Testis (tissue), 3 donors: ENCODE results near the gene TBC1D5. TPM values are rescaled to one million over a fixed set of nuclear protein-coding genes. Genes with fewer than 3 reads are reported as not detected.

ENCODE experiments used
- DNase-seq: peaks from one replicate; pipeline ENCODE4 v3.0.0-alpha.2; 2019
- H3K27ac ChIP-seq, 2 donors: fragments of 200-600 bp; sonication (generic); one replicate each; pipeline ENCODE4 v1.5.1; 2019
- H3K27me3 ChIP-seq: fragments of 200-600 bp; sonication (generic); one replicate; pipeline ENCODE4 v1.5.1; 2019
- H3K36me3 ChIP-seq: fragments of 200-600 bp; sonication (generic); one replicate; pipeline ENCODE4 v1.5.1; 2017; ENCODE audit warnings: low read depth; ENCODE audit errors: missing control alignments
- H3K4me1 ChIP-seq: fragments of 200-600 bp; sonication (generic); one replicate; pipeline ENCODE4 v1.5.1; 2019
- H3K4me3 ChIP-seq, 2 donors: fragments of 200-600 bp; sonication (generic); one replicate each; pipeline ENCODE4 v1.5.1; 2017 to 2019
- H3K9me3 ChIP-seq: fragments of 200-600 bp; sonication (generic); one replicate; pipeline ENCODE4 v1.5.1; 2017
- POLR2A ChIP-seq: fragments of 450-650 bp; IDR thresholded peaks from one replicate; pipeline ENCODE4 v1.6.1; 2017; ENCODE audit warnings: antibody characterized with exemption, mild to moderate bottlenecking, moderate library complexity
- WGBS, 2 donors: methylation state at CpG; one replicate each; pipeline ENCODE4 v1.1.5; 2018; 5-methylcytosine and 5-hydroxymethylcytosine counted together
- intact Hi-C: fragments of 100-400 bp; cut with DNase I; formaldehyde crosslinking; loops from one replicate; pipeline ENCODE4 v1.15.1; 2023; ENCODE audit warnings: low total_unique reads
- polyA plus RNA-seq: library from polyadenylated mRNA; stranded (reverse); fragments of 350-450 nt; fragmentation: Illumina TruSeq; extraction: RNeasy Lipid Tissue Mini Kit (QIAGEN cat#74804); gene quantifications from one replicate; pipeline ENCODE4 v1.2.3, GENCODE V29; 2014; ENCODE audit warnings: low read depth, low replicate concordance; ENCODE audit not compliant: insufficient read depth
- total RNA-seq, 2 donors: library from RNA; depleted of rRNA; stranded (reverse); fragments of >200 nt; gene quantifications; one replicate each; pipeline ENCODE4 v1.2.3, GENCODE V29; 2016
- TF ChIP-seq, protein P1 (sequence below), 3 experiments: fragments of 450-650 bp in 2 of 3; fragments of 200-600 bp in 1 of 3; sonication (generic) in 1 of 3; IDR thresholded peaks; one replicate each; pipeline ENCODE4 v1.5.1; 2016 to 2019; ENCODE audit warnings: antibody characterized with exemption in 3 of 3, mild to moderate bottlenecking in 2 of 3, moderate library complexity in 1 of 3

Gene TBC1D5
- total and polyA plus RNA-seq, 3 donors from 2014 or later = 47.8 to 98.1 (median 95.4) TPM

DNA sequence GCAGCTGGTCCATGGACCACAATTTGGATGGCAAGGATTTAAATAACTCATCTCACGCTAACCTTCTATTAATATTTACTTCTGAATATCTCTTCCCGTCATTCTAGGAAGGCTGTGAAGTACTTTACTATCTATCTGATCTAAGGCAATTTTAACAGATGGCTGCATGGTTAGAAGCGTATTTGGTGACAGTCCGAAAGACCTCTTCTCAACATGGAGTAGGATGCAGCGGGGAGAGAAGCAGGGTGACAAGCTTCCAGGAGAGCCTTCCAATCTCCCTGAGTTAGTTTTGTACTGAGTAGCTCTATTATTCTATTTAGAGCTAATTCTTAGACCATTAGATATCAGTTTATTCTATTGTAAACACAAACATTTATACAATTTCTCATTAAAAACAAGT lies 548.3 kb downstream of the TBC1D5 start:
- no peak for DNase-seq
- Histone ChIP-seq H3K36me3 (no peaks in the 10 kb centered on the region), H3K4me3 (no peak overlapping the region), H3K27ac (no peak overlapping the region), H3K9me3 (no peaks in the 10 kb centered on the region), H3K27me3 (no peaks in the 10 kb centered on the region), H3K4me1 (peaks cover 11% of the 10 kb centered on the region)
- TF ChIP-seq, protein P1, sequence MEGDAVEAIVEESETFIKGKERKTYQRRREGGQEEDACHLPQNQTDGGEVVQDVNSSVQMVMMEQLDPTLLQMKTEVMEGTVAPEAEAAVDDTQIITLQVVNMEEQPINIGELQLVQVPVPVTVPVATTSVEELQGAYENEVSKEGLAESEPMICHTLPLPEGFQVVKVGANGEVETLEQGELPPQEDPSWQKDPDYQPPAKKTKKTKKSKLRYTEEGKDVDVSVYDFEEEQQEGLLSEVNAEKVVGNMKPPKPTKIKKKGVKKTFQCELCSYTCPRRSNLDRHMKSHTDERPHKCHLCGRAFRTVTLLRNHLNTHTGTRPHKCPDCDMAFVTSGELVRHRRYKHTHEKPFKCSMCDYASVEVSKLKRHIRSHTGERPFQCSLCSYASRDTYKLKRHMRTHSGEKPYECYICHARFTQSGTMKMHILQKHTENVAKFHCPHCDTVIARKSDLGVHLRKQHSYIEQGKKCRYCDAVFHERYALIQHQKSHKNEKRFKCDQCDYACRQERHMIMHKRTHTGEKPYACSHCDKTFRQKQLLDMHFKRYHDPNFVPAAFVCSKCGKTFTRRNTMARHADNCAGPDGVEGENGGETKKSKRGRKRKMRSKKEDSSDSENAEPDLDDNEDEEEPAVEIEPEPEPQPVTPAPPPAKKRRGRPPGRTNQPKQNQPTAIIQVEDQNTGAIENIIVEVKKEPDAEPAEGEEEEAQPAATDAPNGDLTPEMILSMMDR (IDR thresholded peaks at IDR 0.05) = no peak
- TF ChIP-seq POLR2A = no peak
- WGBS, 2 donors = 94 to 95% methylated on average over 5 of the region's 5 CpGs
- intact Hi-C loops = no loop called here

DNA sequence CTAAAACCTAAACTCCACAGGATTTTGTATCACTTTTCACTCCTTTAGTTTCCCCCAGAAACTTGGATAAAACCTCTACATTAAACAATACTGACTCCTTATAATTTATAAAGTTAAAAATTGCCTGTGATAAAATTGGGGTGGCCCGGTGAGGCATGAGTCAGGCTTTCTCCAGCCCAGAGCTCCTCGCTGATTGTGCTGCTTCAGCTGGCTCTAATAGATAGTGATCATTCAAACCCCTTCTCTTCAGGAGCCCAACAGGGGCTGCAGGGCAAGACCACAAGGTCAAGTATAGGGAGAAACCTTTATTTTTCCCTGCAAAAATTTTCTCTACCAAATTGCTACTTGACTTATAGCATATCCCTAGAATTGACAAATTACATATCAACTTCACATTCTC lies 549.4 kb downstream of the TBC1D5 start:
- Histone ChIP-seq H3K4me3 (no peak overlapping the region), H3K27me3 (no peaks in the 10 kb centered on the region), H3K36me3 (no peaks in the 10 kb centered on the region), H3K27ac (no peak overlapping the region), H3K9me3 (no peaks in the 10 kb centered on the region), H3K4me1 (peaks cover 11% of the 10 kb centered on the region)
- TF ChIP-seq, protein P1 (IDR thresholded peaks at IDR 0.05) = no peak
- TF ChIP-seq POLR2A = no peak
- DNase-seq = no peak
- 94 to 98% methylated on average over 2 of the region's 2 CpGs for WGBS, 2 donors
- intact Hi-C loops = no loop called here

DNA sequence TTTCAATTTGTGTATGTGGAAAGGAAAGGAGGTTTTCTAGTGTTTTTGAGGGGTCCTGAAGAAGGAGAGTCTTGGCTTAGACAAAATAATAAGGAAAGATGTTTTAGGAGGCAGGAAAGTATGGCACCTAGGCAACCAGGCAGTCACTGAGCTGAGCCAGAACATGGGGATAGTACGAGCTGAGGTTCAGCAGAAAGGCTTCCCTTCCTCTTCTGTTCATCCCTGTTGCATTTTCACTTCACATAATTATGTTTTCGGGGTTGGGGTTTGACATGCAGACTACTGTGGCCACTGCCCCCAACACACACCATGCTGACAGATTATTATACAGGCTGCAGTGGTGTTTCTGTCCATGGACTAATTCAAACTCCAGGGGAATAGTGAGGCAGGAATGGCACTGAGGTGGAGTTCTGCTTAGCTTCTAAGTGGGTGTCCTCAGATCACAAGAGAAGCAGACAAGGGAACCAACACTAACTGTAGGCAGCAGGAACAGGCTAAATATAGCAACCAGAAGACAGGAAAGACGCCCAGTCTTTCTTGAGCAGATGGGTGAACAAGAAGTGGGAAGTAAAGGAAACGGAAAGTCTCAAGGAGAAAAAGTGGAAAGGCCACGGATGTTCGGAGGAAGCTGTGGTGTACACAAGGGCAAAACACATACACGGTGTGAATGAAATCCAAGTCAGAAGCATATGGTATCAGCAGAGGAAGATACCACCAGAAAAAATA lies 551.9 kb downstream of the TBC1D5 start:
- Histone ChIP-seq H3K4me1 (peaks cover 4% of the 10 kb centered on the region), H3K36me3 (no peaks in the 10 kb centered on the region), H3K27me3 (no peaks in the 10 kb centered on the region), H3K4me3 (no peak overlapping the region), H3K27ac (no peak overlapping the region), H3K9me3 (no peaks in the 10 kb centered on the region)
- DNase-seq = no peak
- intact Hi-C loops = no loop called here
- TF ChIP-seq POLR2A = no peak
- TF ChIP-seq, protein P1 (IDR thresholded peaks at IDR 0.05) = no peak
- WGBS, 2 donors = 57 to 74% methylated on average over 7 of the region's 7 CpGs

DNA sequence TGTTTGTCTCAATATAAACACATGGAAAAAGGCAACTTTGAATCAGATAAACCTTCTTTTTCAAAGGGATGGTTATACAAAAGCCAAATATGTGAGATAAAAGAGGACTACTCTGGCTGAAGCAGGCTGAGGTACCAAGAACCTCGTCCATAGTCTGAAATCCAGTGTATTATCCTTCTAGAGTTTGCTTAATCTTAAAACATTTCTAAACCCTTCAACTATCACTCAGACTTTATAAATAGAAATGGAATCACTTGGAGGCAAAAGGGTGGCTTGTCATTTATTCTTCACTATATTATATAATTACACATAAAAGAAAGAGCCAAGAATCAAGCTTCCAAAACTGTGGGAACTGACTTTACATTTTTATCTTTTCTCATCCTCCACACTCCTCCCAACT lies 554.1 kb downstream of the TBC1D5 start:
- 78 to 86% methylated on average over 1 of the region's 1 CpG for WGBS, 2 donors
- Histone ChIP-seq H3K4me1 (no peaks in the 10 kb centered on the region), H3K36me3 (no peaks in the 10 kb centered on the region), H3K27ac (no peak overlapping the region), H3K9me3 (no peaks in the 10 kb centered on the region), H3K27me3 (no peaks in the 10 kb centered on the region), H3K4me3 (no peak overlapping the region)
- DNase-seq = no peak
- TF ChIP-seq POLR2A = no peak
- intact Hi-C loops = no loop called here

DNA sequence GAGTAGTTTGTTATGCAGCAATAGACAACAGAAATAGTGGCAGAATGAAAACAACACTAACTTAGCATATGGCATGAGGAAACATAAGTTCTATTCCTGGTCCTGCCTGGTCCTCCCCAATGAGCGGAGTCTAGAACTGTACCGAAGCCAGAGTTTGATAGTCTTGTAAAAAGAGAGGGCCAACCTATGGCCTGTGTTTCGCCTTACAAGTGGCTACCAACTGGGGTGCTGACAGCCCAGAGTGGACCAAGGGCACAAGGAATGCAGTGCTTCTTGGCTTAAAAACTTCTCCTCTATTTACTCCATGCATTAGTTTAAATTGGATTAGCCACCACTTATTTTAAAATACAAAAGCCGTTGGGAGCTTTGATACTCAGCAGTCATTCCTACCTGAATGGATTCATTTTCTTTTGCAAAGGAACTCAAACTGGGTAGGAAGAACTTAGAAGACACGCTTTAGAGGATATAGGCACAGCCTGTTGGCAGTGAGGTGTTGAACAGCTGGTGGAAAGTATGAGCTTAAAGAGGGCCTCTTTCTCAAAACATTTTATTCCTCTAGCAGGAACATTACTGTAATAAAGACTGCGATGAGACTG lies 554.7 kb downstream of the TBC1D5 start:
- H3K36me3 ChIP-seq = no peaks in the 10 kb centered on the region
- no peaks in the 10 kb centered on the region for H3K9me3 ChIP-seq
- H3K27me3 ChIP-seq = no peaks in the 10 kb centered on the region
- 77 to 87% methylated on average over 6 of the region's 6 CpGs for WGBS, 2 donors
- H3K27ac ChIP-seq = no peak overlapping the region
- TF ChIP-seq, protein P1 (IDR thresholded peaks at IDR 0.05) = no peak
- no peak for TF ChIP-seq POLR2A
- intact Hi-C loops = no loop called here
- H3K4me1 ChIP-seq = no peaks in the 10 kb centered on the region
- H3K4me3 ChIP-seq = no peak overlapping the region
- no peak for DNase-seq
